Endothelial cell (in vitro differentiated cells): Measurements from ENCODE around the gene PRR23E. TPM values are rescaled to one million over a fixed set of nuclear protein-coding genes. Genes with fewer than 3 reads are reported as not detected.

Experiments used
- DNase-seq: peaks from one replicate; pipeline ENCODE4 v3.0.0; 2021; ENCODE audit warnings: low spot score
- H3K27ac Mint-ChIP-seq: one replicate; pipeline ENCODE4 v1.8.0; 2021; ENCODE audit warnings: mixed read lengths, inconsistent platforms; ENCODE audit not compliant: unreplicated experiment
- H3K27me3 Mint-ChIP-seq: one replicate; pipeline ENCODE4 v1.8.0; 2021; ENCODE audit warnings: mild to moderate bottlenecking, moderate library complexity, mixed read lengths, inconsistent platforms; ENCODE audit not compliant: unreplicated experiment
- H3K36me3 Mint-ChIP-seq: one replicate; pipeline ENCODE4 v1.8.0; 2021; ENCODE audit warnings: mild to moderate bottlenecking, low read depth, mixed read lengths, inconsistent platforms; ENCODE audit not compliant: unreplicated experiment
- H3K4me1 Mint-ChIP-seq: one replicate; pipeline ENCODE4 v1.8.0; 2021; ENCODE audit warnings: mild to moderate bottlenecking, mixed read lengths, inconsistent platforms; ENCODE audit not compliant: unreplicated experiment
- H3K4me3 Mint-ChIP-seq: one replicate; pipeline ENCODE4 v1.8.0; 2021; ENCODE audit warnings: mild to moderate bottlenecking, mixed read lengths, inconsistent platforms; ENCODE audit not compliant: unreplicated experiment
- H3K9me3 Mint-ChIP-seq: one replicate; pipeline ENCODE4 v1.8.0; 2021; ENCODE audit warnings: mixed read lengths, inconsistent platforms; ENCODE audit not compliant: unreplicated experiment
- CTCF ChIP-seq: fragments of 200-600 bp; sonication (generic); IDR thresholded peaks from one replicate; pipeline ENCODE4 v1.5.0; 2021; ENCODE audit warnings: antibody characterized with exemption; ENCODE audit not compliant: unreplicated experiment
- total RNA-seq: library from RNA; stranded (reverse); fragmentation: NEBNext Ultra II Directional; extraction: Animal tissue kit (Norgen Biotek cat#: 25700); gene quantifications from one replicate; pipeline ENCODE4 v1.2.1, GENCODE V29; 2021; ENCODE audit not compliant: unreplicated experiment

PRR23E gene
- total RNA-seq, 1 donor from 2014 or later = not detected

- peaks cover 1% of the 10 kb centered on the region for H3K27me3 Mint-ChIP-seq
- no peaks in the 10 kb centered on the region for H3K9me3 Mint-ChIP-seq
Measured at GRCh38 chr3:127152684-127153505, 40.0 kb upstream of the PRR23E start.

GRCh38 chr3:127153506-127153815 is 39.5 kb upstream of the PRR23E start:
- no peak for DNase-seq
- Mint-ChIP-seq H3K27ac (no peak overlapping the region), H3K27me3 (peaks cover 2% of the 10 kb centered on the region), H3K9me3 (no peaks in the 10 kb centered on the region), H3K36me3 (no peaks in the 10 kb centered on the region), H3K4me3 (no peak overlapping the region), H3K4me1 (no peaks in the 10 kb centered on the region)
- no peak for TF ChIP-seq CTCF

More at GRCh38 chr3:127152684-127153505, 40.0 kb upstream of the PRR23E start:
- H3K36me3 Mint-ChIP-seq = no peaks in the 10 kb centered on the region
- no peaks in the 10 kb centered on the region for H3K4me1 Mint-ChIP-seq
- no peak for TF ChIP-seq CTCF
- no peak overlapping the region for H3K27ac Mint-ChIP-seq
- DNase-seq = no peak
- no peak overlapping the region for H3K4me3 Mint-ChIP-seq

- TF ChIP-seq CTCF = no peak
- Mint-ChIP-seq H3K27me3 (peaks cover 3% of the 10 kb centered on the region), H3K4me3 (no peak overlapping the region), H3K9me3 (no peaks in the 10 kb centered on the region), H3K36me3 (no peaks in the 10 kb centered on the region), H3K4me1 (no peaks in the 10 kb centered on the region), H3K27ac (no peak overlapping the region)
- DNase-seq = no peak
Measured at GRCh38 chr3:127156338-127157050, 36.4 kb upstream of the PRR23E start.

GRCh38 chr3:127157171-127157828 is 35.6 kb upstream of the PRR23E start:
- H3K27me3 Mint-ChIP-seq = peaks cover 3% of the 10 kb centered on the region
- no peaks in the 10 kb centered on the region for H3K4me1 Mint-ChIP-seq
- H3K4me3 Mint-ChIP-seq = no peak overlapping the region
- TF ChIP-seq CTCF = no peak
- H3K9me3 Mint-ChIP-seq = no peaks in the 10 kb centered on the region
- H3K27ac Mint-ChIP-seq = no peak overlapping the region
- no peak for DNase-seq
- H3K36me3 Mint-ChIP-seq = no peaks in the 10 kb centered on the region
